ENCODE data around the gene ARX. TPM values are rescaled to one million over a fixed set of nuclear protein-coding genes. Genes with fewer than 3 reads are reported as not detected.

Gene ARX
- total RNA-seq, 1 donor from 2014 or later, result not detected

- Mint-ChIP-seq H3K36me3 (ENCODE audit: unreplicated experiment) (peaks cover 3% of the 10 kb centered on the region), H3K4me3 (ENCODE audit: unreplicated experiment) (no peak overlapping the region), H3K9me3 (ENCODE audit: unreplicated experiment) (no peaks in the 10 kb centered on the region), H3K27ac (ENCODE audit: unreplicated experiment) (no peak overlapping the region), H3K27me3 (ENCODE audit: unreplicated experiment) (no peaks in the 10 kb centered on the region), H3K4me1 (ENCODE audit: unreplicated experiment) (peaks cover 12% of the 10 kb centered on the region)
- no peak for DNase-seq (ENCODE audit: extremely low spot score, unreplicated experiment)
- no peak for TF ChIP-seq CTCF (IDR thresholded peaks at IDR 0.05)
Observed at GRCh38 chrX:24981030-24981429, 34.7 kb downstream of the ARX start.

- no peak for DNase-seq (ENCODE audit: extremely low spot score, unreplicated experiment)
- H3K27me3 Mint-ChIP-seq (ENCODE audit: unreplicated experiment), result no peaks in the 10 kb centered on the region
- no peak for TF ChIP-seq CTCF (IDR thresholded peaks at IDR 0.05)
- H3K9me3 Mint-ChIP-seq (ENCODE audit: unreplicated experiment), result no peaks in the 10 kb centered on the region
- H3K4me1 Mint-ChIP-seq (ENCODE audit: unreplicated experiment), result peaks cover 12% of the 10 kb centered on the region
- no peak overlapping the region for H3K4me3 Mint-ChIP-seq (ENCODE audit: unreplicated experiment)
- peaks cover 3% of the 10 kb centered on the region for H3K36me3 Mint-ChIP-seq (ENCODE audit: unreplicated experiment)
- no peak overlapping the region for H3K27ac Mint-ChIP-seq (ENCODE audit: unreplicated experiment)
Observed at GRCh38 chrX:24979081-24979480, 36.7 kb downstream of the ARX start.

GRCh38 chrX:24969812-24970211, 46.0 kb downstream of the ARX start:
- Mint-ChIP-seq H3K9me3 (ENCODE audit: unreplicated experiment) (peaks cover 4% of the 10 kb centered on the region), H3K4me1 (ENCODE audit: unreplicated experiment) (no peaks in the 10 kb centered on the region), H3K27me3 (ENCODE audit: unreplicated experiment) (no peaks in the 10 kb centered on the region), H3K4me3 (ENCODE audit: unreplicated experiment) (no peak overlapping the region), H3K27ac (ENCODE audit: unreplicated experiment) (no peak overlapping the region), H3K36me3 (ENCODE audit: unreplicated experiment) (no peaks in the 10 kb centered on the region)
- no peak for TF ChIP-seq CTCF (IDR thresholded peaks at IDR 0.05)
- DNase-seq (ENCODE audit: extremely low spot score, unreplicated experiment), result no peak

GRCh38 chrX:24965372-24965771, 50.4 kb downstream of the ARX start:
- Mint-ChIP-seq H3K4me1 (ENCODE audit: unreplicated experiment) (peaks cover 5% of the 10 kb centered on the region), H3K27ac (ENCODE audit: unreplicated experiment) (no peak overlapping the region), H3K9me3 (ENCODE audit: unreplicated experiment) (no peaks in the 10 kb centered on the region), H3K4me3 (ENCODE audit: unreplicated experiment) (no peak overlapping the region), H3K27me3 (ENCODE audit: unreplicated experiment) (no peaks in the 10 kb centered on the region), H3K36me3 (ENCODE audit: unreplicated experiment) (no peaks in the 10 kb centered on the region)
- no peak for TF ChIP-seq CTCF (IDR thresholded peaks at IDR 0.05)
- no peak for DNase-seq (ENCODE audit: extremely low spot score, unreplicated experiment)

- no peak for TF ChIP-seq CTCF (IDR thresholded peaks at IDR 0.05)
- no peak overlapping the region for H3K27ac Mint-ChIP-seq (ENCODE audit: unreplicated experiment)
- H3K4me3 Mint-ChIP-seq (ENCODE audit: unreplicated experiment), result no peak overlapping the region
- H3K4me1 Mint-ChIP-seq (ENCODE audit: unreplicated experiment), result peaks cover 5% of the 10 kb centered on the region
- no peaks in the 10 kb centered on the region for H3K27me3 Mint-ChIP-seq (ENCODE audit: unreplicated experiment)
- DNase-seq (ENCODE audit: extremely low spot score, unreplicated experiment), result no peak
- H3K36me3 Mint-ChIP-seq (ENCODE audit: unreplicated experiment), result no peaks in the 10 kb centered on the region
- H3K9me3 Mint-ChIP-seq (ENCODE audit: unreplicated experiment), result no peaks in the 10 kb centered on the region
Observed at GRCh38 chrX:24963823-24964222, 51.9 kb downstream of the ARX start.
